Neural crest cell (in vitro differentiated cells): ENCODE measurements around the gene ATPAF2. TPM values are rescaled to one million over a fixed set of nuclear protein-coding genes. Genes with fewer than 3 reads are reported as not detected.

ENCODE experiments used
- DNase-seq: peaks from one replicate; pipeline ENCODE4 v3.0.0; 2021; ENCODE audit warnings: low read depth, mixed read lengths, low spot score
- H3K27ac Mint-ChIP-seq: one replicate; pipeline ENCODE4 v1.8.0; 2021; ENCODE audit warnings: mild to moderate bottlenecking, mixed read lengths; ENCODE audit not compliant: unreplicated experiment
- H3K27me3 Mint-ChIP-seq: 2 replicates; pipeline ENCODE4 v1.8.0; 2021; ENCODE audit warnings: low read depth, mild to moderate bottlenecking, mixed read lengths
- H3K36me3 Mint-ChIP-seq: 2 replicates; pipeline ENCODE4 v1.8.0; 2021; ENCODE audit warnings: low read depth, mild to moderate bottlenecking, mixed read lengths
- H3K4me1 Mint-ChIP-seq: 2 replicates; pipeline ENCODE4 v1.8.0; 2021; ENCODE audit warnings: mixed read lengths
- H3K4me3 Mint-ChIP-seq: one replicate; pipeline ENCODE4 v1.8.0; 2021; ENCODE audit warnings: mild to moderate bottlenecking, mixed read lengths
- H3K9me3 Mint-ChIP-seq: 2 replicates; pipeline ENCODE4 v1.8.0; 2021; ENCODE audit warnings: mixed read lengths
- long read RNA-seq: library from polyadenylated mRNA; unstranded; transcript quantifications from one replicate; pipeline ENCODE4 v2.0.0, GENCODE V29; 2020
- total RNA-seq: library from RNA; stranded (reverse); gene quantifications from 2 replicates; pipeline ENCODE4 v1.2.1, GENCODE V29; 2021
- TF ChIP-seq, protein P1 (sequence below): fragments of 200-600 bp; sonication (generic); conservative IDR thresholded peaks from 2 replicates; pipeline ENCODE4 v1.5.0; 2021; ENCODE audit warnings: antibody characterized with exemption, mild to moderate bottlenecking

Gene ATPAF2
- 20.3 and 23.1 TPM in 2 replicates for total RNA-seq
- long read RNA-seq, transcript ATPAF2-206 (8 exons, 1,564 nt): major isoform, 18 of 24 reads
- long read RNA-seq, partial matches to known transcripts: 0 of 24 reads
- long read RNA-seq, other reads (novel, unspliced or antisense): 6 of 24 reads

- Mint-ChIP-seq H3K9me3 (no peaks in the 10 kb centered on the region), H3K27me3 (no peaks in the 10 kb centered on the region), H3K36me3 (no peaks in the 10 kb centered on the region), H3K4me1 (peaks cover 51% of the 10 kb centered on the region), H3K4me3 (peak within 1 kb of the TSS; percentile 98), H3K27ac (peak within 1 kb of the TSS; percentile 98)
- TF ChIP-seq, protein P1, sequence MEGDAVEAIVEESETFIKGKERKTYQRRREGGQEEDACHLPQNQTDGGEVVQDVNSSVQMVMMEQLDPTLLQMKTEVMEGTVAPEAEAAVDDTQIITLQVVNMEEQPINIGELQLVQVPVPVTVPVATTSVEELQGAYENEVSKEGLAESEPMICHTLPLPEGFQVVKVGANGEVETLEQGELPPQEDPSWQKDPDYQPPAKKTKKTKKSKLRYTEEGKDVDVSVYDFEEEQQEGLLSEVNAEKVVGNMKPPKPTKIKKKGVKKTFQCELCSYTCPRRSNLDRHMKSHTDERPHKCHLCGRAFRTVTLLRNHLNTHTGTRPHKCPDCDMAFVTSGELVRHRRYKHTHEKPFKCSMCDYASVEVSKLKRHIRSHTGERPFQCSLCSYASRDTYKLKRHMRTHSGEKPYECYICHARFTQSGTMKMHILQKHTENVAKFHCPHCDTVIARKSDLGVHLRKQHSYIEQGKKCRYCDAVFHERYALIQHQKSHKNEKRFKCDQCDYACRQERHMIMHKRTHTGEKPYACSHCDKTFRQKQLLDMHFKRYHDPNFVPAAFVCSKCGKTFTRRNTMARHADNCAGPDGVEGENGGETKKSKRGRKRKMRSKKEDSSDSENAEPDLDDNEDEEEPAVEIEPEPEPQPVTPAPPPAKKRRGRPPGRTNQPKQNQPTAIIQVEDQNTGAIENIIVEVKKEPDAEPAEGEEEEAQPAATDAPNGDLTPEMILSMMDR: peak; percentile 37
- peak; percentile 100 for DNase-seq
Observed at GRCh38 chr17:18038861-18039534, at the start of gene ATPAF2, which contains the start of gene GID4. TSS of gene ATPAF2 (minus strand) at chr17:18039168. CDS start at chr17:18039013, 155 bp downstream. TSS of gene GID4 (plus strand) at chr17:18039408. CDS start at chr17:18039465, 57 bp downstream.

GRCh38 chr17:18087610-18088491, 48.9 kb upstream of the ATPAF2 start, which contains the start of gene DRG2:
TSS of gene DRG2 (plus strand) at chr17:18087948. CDS start at chr17:18088024, 76 bp downstream.
- peak within 1 kb of the TSS; percentile 97 for H3K27ac Mint-ChIP-seq
- H3K9me3 Mint-ChIP-seq: no peaks in the 10 kb centered on the region
- no peaks in the 10 kb centered on the region for H3K36me3 Mint-ChIP-seq
- H3K27me3 Mint-ChIP-seq: no peaks in the 10 kb centered on the region
- DNase-seq: peak; percentile 96
- TF ChIP-seq, protein P1: no peak
- peak within 1 kb of the TSS; percentile 97 for H3K4me3 Mint-ChIP-seq
- peaks cover 22% of the 10 kb centered on the region for H3K4me1 Mint-ChIP-seq

DNA sequence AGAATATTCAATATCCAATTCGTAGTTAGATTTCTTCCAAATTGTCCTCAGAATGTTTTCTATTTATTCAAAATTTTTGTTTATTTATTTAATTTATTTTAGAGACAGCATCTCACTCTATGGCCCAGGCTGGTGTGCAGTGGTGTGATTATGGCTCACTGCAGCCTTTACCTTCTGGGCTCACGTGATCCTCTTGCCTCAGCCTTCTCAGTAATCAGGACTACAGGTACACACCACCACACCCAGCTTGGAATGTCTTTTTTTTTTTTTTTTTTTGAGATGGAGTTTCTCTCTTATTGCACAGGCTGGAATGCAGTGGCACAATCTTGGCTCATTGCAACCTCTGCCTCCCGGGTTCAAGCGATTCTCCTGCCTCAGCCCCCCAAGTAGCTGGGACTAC, 45.3 kb upstream of the ATPAF2 start:
- H3K4me3 Mint-ChIP-seq: no peak overlapping the region
- H3K4me1 Mint-ChIP-seq: peaks cover 18% of the 10 kb centered on the region
- TF ChIP-seq, protein P1: no peak
- no peaks in the 10 kb centered on the region for H3K36me3 Mint-ChIP-seq
- no peaks in the 10 kb centered on the region for H3K9me3 Mint-ChIP-seq
- H3K27me3 Mint-ChIP-seq: peaks cover 1% of the 10 kb centered on the region
- DNase-seq: no peak
- H3K27ac Mint-ChIP-seq: no peak overlapping the region

- no peak for DNase-seq
- Mint-ChIP-seq H3K36me3 (no peaks in the 10 kb centered on the region), H3K27ac (no peak overlapping the region), H3K9me3 (no peaks in the 10 kb centered on the region), H3K27me3 (peaks cover 4% of the 10 kb centered on the region), H3K4me1 (no peaks in the 10 kb centered on the region), H3K4me3 (no peak overlapping the region)
- TF ChIP-seq, protein P1: no peak
Observed at GRCh38 chr17:18079543-18079942, 40.6 kb upstream of the ATPAF2 start.

DNA sequence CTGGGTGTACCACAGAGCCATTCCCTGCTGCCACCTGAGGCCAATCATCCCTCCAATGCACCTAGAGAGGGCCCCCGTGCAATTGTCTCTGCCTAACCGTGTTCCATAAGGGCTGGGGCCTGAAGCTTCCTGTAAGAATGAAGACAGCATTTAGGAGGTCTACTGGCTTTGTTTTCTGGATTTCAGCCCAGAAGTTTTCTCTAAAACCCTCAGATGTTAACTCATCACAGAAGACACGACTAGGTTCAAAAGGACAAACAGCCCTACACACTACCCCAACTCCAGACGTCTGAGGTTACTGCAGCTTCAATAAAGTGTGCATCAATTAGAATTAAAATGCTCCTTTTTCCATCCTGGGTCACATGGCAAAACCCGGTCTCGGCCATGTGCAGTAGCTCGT, 38.0 kb upstream of the ATPAF2 start:
- Mint-ChIP-seq H3K27me3 (peaks cover 4% of the 10 kb centered on the region), H3K27ac (no peak overlapping the region), H3K9me3 (no peaks in the 10 kb centered on the region), H3K4me1 (no peaks in the 10 kb centered on the region), H3K4me3 (no peak overlapping the region), H3K36me3 (no peaks in the 10 kb centered on the region)
- no peak for DNase-seq
- TF ChIP-seq, protein P1: no peak
